SK-MEL-5 (cell line): ENCODE data around the gene AAGAB. TPM values are rescaled to one million over a fixed set of nuclear protein-coding genes. Genes with fewer than 3 reads are reported as not detected.
"Not testable (repeated sequence)": the region's sequence is repeated elsewhere in the genome, so short reads cannot be mapped to it uniquely, and the experiment has no call there.

Experiments used
- DNase-seq: peaks from one replicate; pipeline ENCODE4 v3.0.0-alpha.2; 2016; ENCODE audit warnings: low read depth, low spot score
- in situ Hi-C: cut with HindIII; loops from 2 replicates; pipeline ENCODE4 v1.10.0; 2016; ENCODE audit warnings: low sequenced_read_pairs, high pct_unique_total_duplicates, low pct_unique_long_range_greater_than_20kb
- polyA plus RNA-seq, 2 experiments: library from polyadenylated mRNA; depleted of rRNA; stranded (reverse); fragments of >200 nt; gene quantifications; 2 replicates each; pipeline ENCODE4 v1.2.3, GENCODE V29; 2015
- total RNA-seq: library from RNA; depleted of rRNA; stranded (reverse); fragments of >200 nt; shearing (Covaris generic); gene quantifications from 2 replicates; pipeline ENCODE4 v1.2.3, GENCODE V29; 2014; rRNA removed

AAGAB gene
- total RNA-seq: 58.5 and 71.2 TPM in 2 replicates
- 44.3 and 56.1 TPM in 2 replicates for polyA plus RNA-seq (2015; cell fraction: cytosol; rRNA removed)
- 29.7 and 39.1 TPM in 2 replicates for polyA plus RNA-seq (2015; cell fraction: nucleus; rRNA removed)

- in situ Hi-C loops: no loop called here
- DNase-seq: peak; percentile 93
These were observed at the start of gene AAGAB, which contains the start of gene IQCH for GRCh38 chr15:67254238-67255175. Gene AAGAB, minus strand, starts transcription at chr15:67254661. Its CDS starts 30 bp downstream, at chr15:67254631. Gene IQCH, plus strand, starts transcription at chr15:67254786. Its CDS starts 111 bp downstream, at chr15:67254897.

DNA sequence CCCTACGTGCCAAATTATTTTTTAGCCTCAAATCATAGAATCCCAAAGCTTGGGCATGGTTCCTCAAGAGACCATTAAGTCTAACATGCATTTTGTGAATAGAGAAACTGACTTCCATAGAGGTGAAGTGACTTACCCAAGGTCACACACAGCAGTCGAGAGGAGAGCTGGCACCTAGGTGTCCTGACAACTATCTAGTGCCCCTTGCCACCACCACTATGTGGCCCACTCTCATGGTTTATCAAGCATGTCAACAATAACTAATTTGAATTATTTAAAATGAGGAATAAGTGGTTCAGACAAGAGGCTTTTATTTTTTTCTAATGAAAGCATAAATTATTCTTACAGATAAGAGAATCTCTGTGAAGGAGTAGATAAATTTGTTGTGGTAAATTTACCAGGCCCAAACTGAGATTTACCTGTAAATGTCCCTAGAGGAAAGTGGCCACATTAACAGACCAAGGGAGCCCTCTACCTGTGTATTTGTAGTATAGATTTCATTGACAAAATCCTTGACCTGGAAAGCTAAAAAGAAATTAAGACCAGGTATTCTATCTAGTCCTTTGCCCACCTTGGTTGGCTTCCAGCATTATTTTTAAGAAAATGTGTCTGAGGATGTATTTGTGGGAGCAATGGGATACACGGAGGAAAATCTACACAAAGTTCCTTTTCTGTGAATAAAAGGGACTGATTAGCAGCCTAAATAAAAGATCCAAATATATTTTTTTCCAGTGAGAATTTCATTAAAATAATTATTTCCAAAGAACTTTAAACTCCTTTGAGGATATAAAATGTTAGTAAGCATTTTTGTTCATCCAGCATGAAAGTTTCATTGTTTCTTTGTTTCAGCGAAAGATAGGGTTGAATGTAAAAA, 49.3 kb upstream of the AAGAB start:
- DNase-seq: peak; percentile 28
- in situ Hi-C loops: no loop called here

DNA sequence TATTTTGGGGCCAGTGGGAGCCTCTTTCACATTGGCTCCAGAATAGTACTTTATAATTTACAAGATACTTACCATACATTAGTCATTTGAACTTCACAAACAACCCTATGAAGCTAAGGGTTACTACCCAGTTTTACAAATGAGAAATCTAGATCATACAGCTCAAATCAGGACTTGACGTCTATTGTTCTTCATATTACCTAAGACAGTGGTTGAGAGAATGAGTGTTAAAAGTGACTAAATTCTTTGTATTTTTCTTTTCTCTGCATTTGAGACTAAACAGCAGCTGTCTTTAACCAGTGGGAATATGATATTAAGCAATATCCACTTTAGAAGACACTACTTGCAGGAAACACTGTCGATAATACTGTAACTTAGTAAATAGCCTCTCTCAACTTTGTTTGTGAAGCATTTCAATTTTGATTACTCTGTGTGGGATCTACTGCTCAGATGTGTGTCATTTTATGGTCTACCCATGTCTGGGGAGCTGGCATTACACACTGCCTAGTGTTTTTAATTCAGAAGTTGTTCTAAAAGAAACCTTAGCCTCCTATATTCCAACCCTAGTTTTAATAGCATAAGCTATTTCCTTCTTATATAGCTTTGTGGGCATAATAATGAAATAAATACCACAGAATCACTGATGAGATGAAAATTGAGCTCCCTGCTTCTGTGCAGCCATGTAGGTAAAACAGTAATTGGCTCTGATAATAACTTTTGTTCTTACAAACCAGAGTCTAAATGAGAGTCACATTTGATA, 46.0 kb upstream of the AAGAB start:
- no peak for DNase-seq
- in situ Hi-C loops: no loop called here

DNA sequence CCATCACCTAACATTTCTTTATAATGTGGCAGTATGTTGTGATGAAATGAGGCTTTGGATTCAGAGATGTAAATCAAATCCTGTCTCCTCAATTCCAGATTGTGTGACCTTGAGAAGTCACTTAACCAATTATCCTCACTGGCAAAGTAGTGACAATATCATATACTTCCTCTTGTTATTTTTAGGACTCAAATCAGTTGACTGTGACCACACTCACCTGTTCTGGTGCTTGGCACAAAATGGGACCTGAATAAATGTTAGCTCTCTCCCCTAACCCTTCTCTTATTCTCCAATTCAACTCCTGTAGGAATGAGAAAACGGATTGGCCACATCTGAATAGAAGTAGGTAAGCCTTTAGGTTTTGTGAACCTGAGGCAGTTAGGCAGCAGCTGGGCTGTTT, 42.2 kb upstream of the AAGAB start:
- no peak for DNase-seq
- in situ Hi-C loops: no loop called here

DNA sequence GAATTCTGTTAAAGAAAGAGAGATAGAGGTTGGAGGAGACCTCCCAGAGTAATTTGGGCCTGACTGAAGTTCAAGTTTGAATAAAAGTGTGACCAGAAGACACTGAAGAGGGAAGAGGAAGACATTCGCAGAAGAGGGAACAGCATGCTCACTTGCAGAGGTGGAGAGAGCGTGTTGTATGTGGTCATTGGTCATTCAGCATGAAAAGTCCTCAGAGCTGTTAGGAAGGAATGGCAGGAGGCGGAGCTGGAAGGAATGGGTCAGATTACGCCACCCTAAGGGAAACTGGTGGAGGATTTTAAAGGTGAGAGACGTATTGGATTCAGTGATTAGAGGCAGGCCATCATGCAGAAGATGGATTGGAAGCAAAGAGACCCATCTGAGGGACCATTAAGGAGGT, 41.7 kb upstream of the AAGAB start:
- DNase-seq: no peak
- in situ Hi-C loops: no loop called here

DNA sequence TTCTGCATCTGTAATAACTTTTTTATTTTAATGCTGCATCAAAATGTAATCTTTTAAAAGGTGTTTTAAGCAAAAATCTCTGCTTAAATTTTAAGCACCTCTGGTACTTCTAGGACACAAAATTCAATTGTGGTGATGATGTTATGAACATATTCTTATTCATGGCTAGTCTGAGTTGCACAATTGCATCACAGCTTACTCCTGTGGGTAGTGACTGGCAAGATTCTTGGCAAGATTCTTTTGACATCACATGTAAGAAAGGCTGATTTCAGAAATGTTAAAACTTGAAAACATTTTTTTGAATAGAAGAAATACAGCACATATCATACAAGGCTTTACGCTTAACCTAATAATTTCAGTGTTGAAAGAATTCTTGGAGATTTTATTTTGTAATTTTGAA, 35.9 kb upstream of the AAGAB start:
- in situ Hi-C loops: no loop called here
- no peak for DNase-seq

DNA sequence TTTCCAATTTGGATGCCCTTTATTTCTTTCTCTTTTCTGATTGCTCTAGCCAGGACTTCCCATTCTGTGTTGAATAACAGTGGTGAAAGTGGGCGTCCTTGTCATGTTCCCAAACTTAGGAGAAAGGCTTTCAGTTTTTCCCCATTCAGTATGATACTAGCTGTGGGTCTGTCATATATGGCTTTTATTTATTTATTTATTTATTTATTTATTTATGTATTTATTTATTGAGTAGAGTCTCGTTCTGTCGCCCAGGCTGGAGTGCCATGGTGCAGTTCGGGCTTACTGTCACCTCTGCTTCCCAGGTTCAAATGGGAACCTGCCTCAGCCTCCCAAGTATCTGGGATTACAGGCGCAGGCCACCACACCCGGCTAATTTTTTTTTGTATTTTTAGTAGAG, 31.9 kb upstream of the AAGAB start:
- DNase-seq, in situ Hi-C loops: not testable (repeated sequence)

- in situ Hi-C loops, DNase-seq: not testable (repeated sequence)
These were observed 31.2 kb upstream of the AAGAB start for GRCh38 chr15:67285625-67286024.

GRCh38 chr15:67281714-67282113, 27.3 kb upstream of the AAGAB start:
- in situ Hi-C loops: no loop called here

GRCh38 chr15:67280217-67280616, 25.8 kb upstream of the AAGAB start:
- DNase-seq: no peak
- in situ Hi-C loops: no loop called here

More at GRCh38 chr15:67281714-67282113, 27.3 kb upstream of the AAGAB start:
- no peak for DNase-seq

- in situ Hi-C loops: no loop called here
- DNase-seq: no peak
These were observed 22.2 kb upstream of the AAGAB start for GRCh38 chr15:67276666-67277065.

GRCh38 chr15:67274236-67274635, 19.8 kb upstream of the AAGAB start:
- in situ Hi-C loops: no loop called here
- DNase-seq: no peak

GRCh38 chr15:67267951-67268941, 13.8 kb upstream of the AAGAB start:
- no peak for DNase-seq
- in situ Hi-C loops: no loop called here

- no peak for DNase-seq
- in situ Hi-C loops: no loop called here
These were observed 13.0 kb upstream of the AAGAB start for GRCh38 chr15:67267440-67267839.

DNA sequence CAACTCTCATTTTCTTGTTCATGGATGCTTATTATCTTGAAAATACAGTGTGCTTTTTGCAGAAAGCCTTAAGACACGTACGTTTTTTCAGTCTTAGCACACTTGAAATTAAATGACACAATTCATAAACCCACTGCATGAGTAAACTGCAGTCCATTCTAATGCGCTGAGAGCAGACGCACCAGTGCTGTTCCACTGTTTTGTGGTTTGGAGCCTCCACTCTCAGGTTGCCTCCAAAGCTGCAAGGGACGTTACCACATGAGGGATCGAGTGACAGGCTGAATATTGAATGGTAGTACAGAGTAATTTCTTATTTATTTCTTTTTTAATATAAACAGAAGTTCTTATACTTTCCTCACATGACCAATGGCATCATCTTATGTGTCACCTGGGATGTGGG, 12.4 kb upstream of the AAGAB start:
- DNase-seq: no peak
- in situ Hi-C loops: no loop called here

- in situ Hi-C loops: no loop called here
- DNase-seq: no peak
These were observed 5.3 kb upstream of the AAGAB start for GRCh38 chr15:67259806-67260205.
